ENCODE measurements around the gene CFI. TPM values are rescaled to one million over a fixed set of nuclear protein-coding genes. Genes with fewer than 3 reads are reported as not detected.

CFI gene
- total and polyA plus RNA-seq, 2 of the 8 experiments (the other 6 are each of a cell fraction or from before 2014, with no cell fraction given): not detected

DNA sequence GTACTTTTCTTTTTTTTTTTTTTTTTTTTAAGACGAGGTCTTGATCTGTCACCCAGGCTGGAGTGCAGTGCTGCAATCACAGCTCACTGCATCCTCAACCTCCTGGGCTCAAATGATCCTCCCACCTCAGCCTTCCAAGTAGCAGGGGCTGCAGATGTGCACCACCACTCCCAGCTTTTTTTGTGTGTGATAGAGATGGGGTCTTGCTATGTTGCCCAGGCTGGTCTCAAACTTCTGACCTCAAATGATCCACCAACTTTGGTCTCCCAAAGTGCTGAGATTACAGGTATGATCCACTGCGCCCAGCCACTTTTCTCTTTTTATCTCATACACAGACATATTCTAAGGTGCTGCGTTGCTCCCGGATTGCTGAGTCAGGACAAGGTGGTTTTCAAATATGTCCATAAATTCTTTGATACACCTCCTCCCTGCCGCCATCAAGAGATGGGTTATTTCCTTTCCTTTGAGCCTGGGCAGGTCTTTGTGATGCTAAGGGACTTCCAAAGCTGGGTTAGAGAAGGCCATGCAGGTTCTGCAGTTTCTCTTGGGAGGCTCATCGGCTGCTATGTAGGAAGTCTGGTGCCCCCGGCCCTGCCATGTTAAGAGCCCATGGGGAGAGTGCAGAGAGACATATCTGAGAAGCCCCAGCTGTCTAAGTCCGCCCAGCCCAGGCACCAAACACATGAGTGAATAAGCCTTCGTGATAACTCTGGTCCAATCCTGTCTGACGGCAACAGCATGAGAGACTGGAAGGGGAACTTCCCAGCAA, 63.5 kb downstream of the CFI start:
- no peak overlapping the region for H4K8ac ChIP-seq (ENCODE audit: extremely low read depth, insufficient read depth, low read length)
- no peak overlapping the region for H3K56ac ChIP-seq (replicated peaks; ENCODE audit: insufficient read length, low read depth, low read length)
- no peaks in the 10 kb centered on the region for H3K27me3 ChIP-seq (replicated peaks in 1 of 4; ENCODE audit: control insufficient read depth in 3 of 4, extremely low read depth in 1 of 4, insufficient read depth in 3 of 4, low read length in 3 of 4)
- H3K9ac ChIP-seq (replicated peaks in 1 of 4; ENCODE audit: extremely low read depth in 1 of 4, low read depth in 3 of 4, low read length in 3 of 4): no peak overlapping the region
- H4K5ac ChIP-seq (ENCODE audit: insufficient read length, low read depth, low read length): no peak overlapping the region
- H2BK5ac ChIP-seq (ENCODE audit: low read depth, low read length): no peak overlapping the region
- H3K4ac ChIP-seq (replicated peaks; ENCODE audit: insufficient read length, low read depth, low read length): no peak overlapping the region
- no peak overlapping the region for H2BK20ac ChIP-seq (ENCODE audit: low read length)
- no peak overlapping the region for H2BK120ac ChIP-seq (replicated peaks; ENCODE audit: low read depth, low read length)
- DNase-seq (ENCODE audit: low read depth in 1 of 2, low spot score in 2 of 2): no peak
- no peak overlapping the region for H3K4me3 ChIP-seq (ENCODE audit: extremely low read depth in 1 of 4, insufficient read depth in 2 of 4, low read depth in 3 of 4, low read length in 4 of 4)
- H4K20me1 ChIP-seq (replicated peaks in 1 of 2; ENCODE audit: control insufficient read depth in 1 of 2, insufficient read depth in 2 of 2, low read length in 2 of 2): no peaks in the 10 kb centered on the region
- H3K23ac ChIP-seq (ENCODE audit: insufficient read length): no peak overlapping the region
- H2BK15ac ChIP-seq (ENCODE audit: low read length): no peak overlapping the region
- H3K36me3 ChIP-seq (ENCODE audit: control insufficient read depth in 2 of 4, insufficient read depth in 4 of 4, low read length in 3 of 4): no peaks in the 10 kb centered on the region
- ChIA-PET CTCF (ENCODE audit: partially characterized antibody) (no interaction called here), POLR2A (ENCODE audit: partially characterized antibody) (no interaction called here)
- no peaks in the 10 kb centered on the region for H3K79me1 ChIP-seq (ENCODE audit: low read depth, low read length)
- H3K9me3 ChIP-seq (ENCODE audit: insufficient read depth in 2 of 2, low read depth in 1 of 2, low read length in 1 of 2): no peaks in the 10 kb centered on the region
- no peaks in the 10 kb centered on the region; the same call in 1 of the 2 replicates for H3K23me2 ChIP-seq (ENCODE audit: low read depth, low read length)
- H3K27ac ChIP-seq (ENCODE audit: low read depth, low read length): no peak overlapping the region
- H3K18ac ChIP-seq (ENCODE audit: extremely low read depth, low read length): no peak overlapping the region
- FAIRE-seq: no peak
- H3K4me2 ChIP-seq (ENCODE audit: insufficient read depth in 1 of 2, low read depth in 2 of 2, low read length in 2 of 2): no peak overlapping the region
- no peak overlapping the region for H2BK12ac ChIP-seq (ENCODE audit: low read depth, low read length)
- no peak overlapping the region for H2AK5ac ChIP-seq (ENCODE audit: low read depth, low read length)
- no peaks in the 10 kb centered on the region for H3K4me1 ChIP-seq (replicated peaks in 1 of 4; ENCODE audit: control insufficient read depth in 3 of 4, insufficient read depth in 4 of 4, low read length in 3 of 4)
- no peak overlapping the region for H4K91ac ChIP-seq (replicated peaks; ENCODE audit: insufficient read length, low read length)
- H3K14ac ChIP-seq (ENCODE audit: insufficient read length): no peak overlapping the region
- H3K79me2 ChIP-seq (ENCODE audit: control insufficient read depth in 1 of 2, insufficient read depth in 2 of 2, low read length in 2 of 2): no peaks in the 10 kb centered on the region
- no peak overlapping the region for H2AFZ ChIP-seq (ENCODE audit: low read length)
- 89% methylated on average over 9 of the region's 10 CpGs; no CpG with 5 or more reads in 1 of the 2 experiments for WGBS, 2 experiments (ENCODE audit: extremely low coverage in 1 of 2, insufficient coverage in 1 of 2, insufficient read length in 1 of 2, insufficient replicate concordance in 2 of 2, low coverage in 1 of 2, low lambda C conversion rate in 2 of 2, missing lambda C conversion rate in 1 of 2)
- TF ChIP-seq YY1 (IDR thresholded peaks at IDR 0.05; ENCODE audit: low read depth, low read length) (no peak), FOSL1 (IDR thresholded peaks at IDR 0.05; ENCODE audit: insufficient read depth, low read depth, low read length) (no peak), CBX5 (IDR thresholded peaks at IDR 0.05; ENCODE audit: low read depth, low read length) (no peak), GABPA (IDR thresholded peaks at IDR 0.05; ENCODE audit: borderline replicate concordance, insufficient read depth, low read length) (no peak), KDM5A (IDR thresholded peaks at IDR 0.05; ENCODE audit: low read length) (no peak), SAP30 (IDR thresholded peaks at IDR 0.05; ENCODE audit: insufficient read depth, insufficient replicate concordance, low read length) (no peak), CREB1 (IDR thresholded peaks at IDR 0.05) (no peak), TAF7 (optimal IDR thresholded peaks at IDR 0.05; ENCODE audit: borderline replicate concordance, low read depth, low read length) (no peak)
- TF ChIP-seq, protein P1, sequence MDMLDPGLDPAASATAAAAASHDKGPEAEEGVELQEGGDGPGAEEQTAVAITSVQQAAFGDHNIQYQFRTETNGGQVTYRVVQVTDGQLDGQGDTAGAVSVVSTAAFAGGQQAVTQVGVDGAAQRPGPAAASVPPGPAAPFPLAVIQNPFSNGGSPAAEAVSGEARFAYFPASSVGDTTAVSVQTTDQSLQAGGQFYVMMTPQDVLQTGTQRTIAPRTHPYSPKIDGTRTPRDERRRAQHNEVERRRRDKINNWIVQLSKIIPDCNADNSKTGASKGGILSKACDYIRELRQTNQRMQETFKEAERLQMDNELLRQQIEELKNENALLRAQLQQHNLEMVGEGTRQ (IDR thresholded peaks at IDR 0.05; ENCODE audit: low read length): no peak
- TF ChIP-seq, protein P2, sequence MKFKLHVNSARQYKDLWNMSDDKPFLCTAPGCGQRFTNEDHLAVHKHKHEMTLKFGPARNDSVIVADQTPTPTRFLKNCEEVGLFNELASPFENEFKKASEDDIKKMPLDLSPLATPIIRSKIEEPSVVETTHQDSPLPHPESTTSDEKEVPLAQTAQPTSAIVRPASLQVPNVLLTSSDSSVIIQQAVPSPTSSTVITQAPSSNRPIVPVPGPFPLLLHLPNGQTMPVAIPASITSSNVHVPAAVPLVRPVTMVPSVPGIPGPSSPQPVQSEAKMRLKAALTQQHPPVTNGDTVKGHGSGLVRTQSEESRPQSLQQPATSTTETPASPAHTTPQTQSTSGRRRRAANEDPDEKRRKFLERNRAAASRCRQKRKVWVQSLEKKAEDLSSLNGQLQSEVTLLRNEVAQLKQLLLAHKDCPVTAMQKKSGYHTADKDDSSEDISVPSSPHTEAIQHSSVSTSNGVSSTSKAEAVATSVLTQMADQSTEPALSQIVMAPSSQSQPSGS (IDR thresholded peaks at IDR 0.05; ENCODE audit: low read length): no peak

All from H1 (cell line).